Left forelimb (tissue), 1 donor: Measurements from ENCODE around the gene PCDHGC3.

Experiments
- DNase-seq: peaks from one replicate; pipeline ENCODE4 v3.0.0-alpha.2; 2018; ENCODE audit warnings: low spot score

The PCDHGC3 gene

GRCh38 chr5:141524604-141525597, 49.1 kb downstream of the PCDHGC3 start:
- peak; percentile 92 for DNase-seq

GRCh38 chr5:141525653-141526052, 49.9 kb downstream of the PCDHGC3 start:
- DNase-seq, result no peak

- no peak for DNase-seq
Observed at GRCh38 chr5:141527426-141527825, 51.7 kb downstream of the PCDHGC3 start.
